Measurements from ENCODE around the gene SEPTIN2. TPM values are rescaled to one million over a fixed set of nuclear protein-coding genes. Genes with fewer than 3 reads are reported as not detected.

SEPTIN2 gene
- total and polyA plus RNA-seq, 10 of the 15 experiments (the other 5 are each of a cell fraction or from before 2014, with no cell fraction given), result 169 to 474 (median 269) TPM

- peaks cover 16% of the 10 kb centered on the region for H3K79me2 ChIP-seq (ENCODE audit: control insufficient read depth, insufficient read depth, low read length)
- no peak overlapping the region for H2AFZ ChIP-seq (ENCODE audit: control insufficient read depth, low read depth, low read length)
- no peaks in the 10 kb centered on the region; the same call in 2 of the 3 replicates for H3K9me3 ChIP-seq (replicated peaks; ENCODE audit: control insufficient read depth, insufficient read depth, low read length)
- ATAC-seq (no peak), DNase-seq (ENCODE audit: low read depth, low spot score) (no peak), FAIRE-seq (no peak)
- H3K36me3 ChIP-seq (ENCODE audit: control insufficient read depth in 2 of 2, insufficient read depth in 2 of 2, low read length in 1 of 2), result peaks cover 4 to 17% of the 10 kb centered on the region in 2 experiments; a peak in 3 of 4 replicates
- H4K20me1 ChIP-seq (ENCODE audit: control insufficient read depth, insufficient read depth), result no peaks in the 10 kb centered on the region
- RAD21 ChIA-PET (ENCODE audit: unreplicated experiment), result interaction anchor here (1.1 kb wide), 1 partner anchor 12 kb away, joined by 3 read pairs; no protein-coding TSS in a partner anchor
- SMC1A ChIA-PET (ENCODE audit: uncharacterized antibody, unreplicated experiment), result interaction anchor here (3.1 kb wide), 1 partner anchor 11 kb away, joined by 13 read pairs; no protein-coding TSS in a partner anchor
- in situ Hi-C loops (cut with MboI) (no loop called here), intact Hi-C loops (cut with micrococcal nuclease; ENCODE audit: unreplicated experiment) (no loop called here)
- H3K27me3 ChIP-seq (replicated peaks in 1 of 2; ENCODE audit: control insufficient read depth in 2 of 2, insufficient read depth in 2 of 2, low read length in 1 of 2), result no peaks in the 10 kb centered on the region
- CTCF ChIA-PET, result interaction anchor here (0.5 kb wide), 1 partner anchor 746 kb away, joined by 3 read pairs; no protein-coding TSS in a partner anchor
- no peak overlapping the region for H3K4me3 ChIP-seq
- H3K4me2 ChIP-seq (ENCODE audit: control insufficient read depth, insufficient read depth), result no peak overlapping the region
- no peak for TF ChIP-seq SIN3A (IDR thresholded peaks at IDR 0.05; ENCODE audit: low read depth, low read length)
- no peak for TF ChIP-seq RAD51 (IDR thresholded peaks at IDR 0.05)
- no peak for TF ChIP-seq HSF1 (IDR thresholded peaks at IDR 0.05; ENCODE audit: low read depth, low read length)
- no peak for TF ChIP-seq ETV6 (conservative IDR thresholded peaks at IDR 0.05 in 1 of 2, IDR thresholded peaks at IDR 0.05 in 1 of 2; ENCODE audit: borderline replicate concordance in 1 of 2, low read depth in 1 of 2)
- TF ChIP-seq RELA (IDR thresholded peaks at IDR 0.05; ENCODE audit: borderline replicate concordance, partially characterized antibody), result no peak
- TF ChIP-seq CBX3 (IDR thresholded peaks at IDR 0.05; ENCODE audit: borderline replicate concordance, low read depth), result no peak
- no peak for TF ChIP-seq PAX5 (IDR thresholded peaks at IDR 0.05; ENCODE audit: borderline replicate concordance, low read depth, low read length)
- no peak for TF ChIP-seq IKZF1 (conservative IDR thresholded peaks at IDR 0.05)
- no peak for TF ChIP-seq MTA2 (IDR thresholded peaks at IDR 0.05; ENCODE audit: low read depth)
- TF ChIP-seq STAT1 (conservative IDR thresholded peaks at IDR 0.05), result no peak
- TF ChIP-seq MEF2B (IDR thresholded peaks at IDR 0.05; ENCODE audit: partially characterized antibody, poor library complexity, severe bottlenecking), result no peak
- peaks cover 2% of the 10 kb centered on the region for H3K4me1 ChIP-seq (ENCODE audit: control insufficient read depth, insufficient read depth, low read length)
- POLR2A ChIA-PET, result interaction anchor here (0.5 to 1.4 kb wide), 3 partner anchors 16 to 155 kb away, joined by 3 to 8 read pairs (median 4); no protein-coding TSS in a partner anchor
- H3K9ac ChIP-seq (ENCODE audit: control insufficient read depth, insufficient read depth, low read length), result no peak overlapping the region
- BruUV-seq (replicated peaks), result no TSS peak
- H3K27ac ChIP-seq (ENCODE audit: control insufficient read depth, insufficient read depth), result no peak overlapping the region
- over 99% methylated on average over 4 of the region's 4 CpGs for WGBS (ENCODE audit: insufficient coverage, insufficient replicate concordance, low lambda C conversion rate, missing lambda C conversion rate)
These were observed 14.9 kb downstream of the SEPTIN2 start for GRCh38 chr2:241330616-241330981.

All from GM12878 (cell line).